HEK293T (cell line): Measurements from ENCODE around the gene ERCC6L2.

Source experiments
- CTCF ChIA-PET: fragments of 350-600 bp; formaldehyde crosslinking; extraction: SDS; loops from one replicate; lab custom pipeline; 2021; ENCODE audit warnings: antibody characterized with exemption, inconsistent platforms; lab: Yijun Ruan, JAX
- POLR2A ChIA-PET: fragments of 350-600 bp; formaldehyde crosslinking; extraction: SDS; loops from one replicate; lab custom pipeline; 2020; ENCODE audit warnings: antibody characterized with exemption, inconsistent platforms; lab: Yijun Ruan, JAX
- DNase-seq: peaks from one replicate; pipeline ENCODE4 v3.0.0; 2012; ENCODE audit warnings: mixed read lengths; ENCODE audit errors: extremely low spot score
- ARNT ChIP-seq: fragments of 450-650 bp; IDR thresholded peaks from 2 replicates; pipeline ENCODE4 v1.6.1; 2017; ENCODE audit warnings: mild to moderate bottlenecking
- BHLHE40 ChIP-seq: fragments of 450-650 bp; IDR thresholded peaks from 2 replicates; pipeline ENCODE4 v1.6.1; 2016; ENCODE audit warnings: mild to moderate bottlenecking, moderate library complexity, borderline replicate concordance
- CTBP1 ChIP-seq: fragments of 450-650 bp; IDR thresholded peaks from 2 replicates; pipeline ENCODE4 v1.6.1; 2016; ENCODE audit warnings: borderline replicate concordance
- ELF4 ChIP-seq: fragments of 450-650 bp; IDR thresholded peaks from 2 replicates; pipeline ENCODE4 v1.6.1; 2017; ENCODE audit warnings: antibody characterized with exemption
- FOXA1 ChIP-seq: fragments of 450-650 bp; IDR thresholded peaks from 2 replicates; pipeline ENCODE4 v1.6.1; 2016; ENCODE audit warnings: mild to moderate bottlenecking
- FOXK2 ChIP-seq: fragments of 450-650 bp; IDR thresholded peaks from 2 replicates; pipeline ENCODE4 v1.6.1; 2016; ENCODE audit warnings: mild to moderate bottlenecking
- FOXM1 ChIP-seq: fragments of 450-650 bp; IDR thresholded peaks from 2 replicates; pipeline ENCODE4 v1.6.1; 2017; ENCODE audit warnings: mild to moderate bottlenecking, borderline replicate concordance
- HDGF ChIP-seq: fragments of 450-650 bp; IDR thresholded peaks from 2 replicates; pipeline ENCODE4 v1.6.1; 2017; ENCODE audit warnings: antibody characterized with exemption, borderline replicate concordance
- L3MBTL2 ChIP-seq: fragments of 450-650 bp; conservative IDR thresholded peaks from 2 replicates; pipeline ENCODE4 v1.6.1; 2016; ENCODE audit warnings: mild to moderate bottlenecking
- LEF1 ChIP-seq: fragments of 450-650 bp; IDR thresholded peaks from 2 replicates; pipeline ENCODE4 v1.6.1; 2017; ENCODE audit warnings: mild to moderate bottlenecking, borderline replicate concordance
- NFRKB ChIP-seq: fragments of 450-650 bp; IDR thresholded peaks from 2 replicates; pipeline ENCODE4 v1.6.1; 2016; ENCODE audit warnings: mild to moderate bottlenecking, moderate library complexity
- SP1 ChIP-seq: fragments of 450-650 bp; IDR thresholded peaks from 2 replicates; pipeline ENCODE4 v1.6.1; 2017
- SUZ12 ChIP-seq: fragments of 450-650 bp; IDR thresholded peaks from 2 replicates; pipeline ENCODE4 v1.6.1; 2016; ENCODE audit warnings: mild to moderate bottlenecking
- TARDBP ChIP-seq: fragments of 450-650 bp; IDR thresholded peaks from 2 replicates; pipeline ENCODE4 v1.6.1; 2016
- ZNF384 ChIP-seq: fragments of 450-650 bp; IDR thresholded peaks from 2 replicates; pipeline ENCODE4 v1.6.1; 2016
- TF ChIP-seq, protein P1 (sequence below): fragments of 450-650 bp; IDR thresholded peaks from 2 replicates; pipeline ENCODE4 v1.6.1; 2016

ERCC6L2 gene

DNA sequence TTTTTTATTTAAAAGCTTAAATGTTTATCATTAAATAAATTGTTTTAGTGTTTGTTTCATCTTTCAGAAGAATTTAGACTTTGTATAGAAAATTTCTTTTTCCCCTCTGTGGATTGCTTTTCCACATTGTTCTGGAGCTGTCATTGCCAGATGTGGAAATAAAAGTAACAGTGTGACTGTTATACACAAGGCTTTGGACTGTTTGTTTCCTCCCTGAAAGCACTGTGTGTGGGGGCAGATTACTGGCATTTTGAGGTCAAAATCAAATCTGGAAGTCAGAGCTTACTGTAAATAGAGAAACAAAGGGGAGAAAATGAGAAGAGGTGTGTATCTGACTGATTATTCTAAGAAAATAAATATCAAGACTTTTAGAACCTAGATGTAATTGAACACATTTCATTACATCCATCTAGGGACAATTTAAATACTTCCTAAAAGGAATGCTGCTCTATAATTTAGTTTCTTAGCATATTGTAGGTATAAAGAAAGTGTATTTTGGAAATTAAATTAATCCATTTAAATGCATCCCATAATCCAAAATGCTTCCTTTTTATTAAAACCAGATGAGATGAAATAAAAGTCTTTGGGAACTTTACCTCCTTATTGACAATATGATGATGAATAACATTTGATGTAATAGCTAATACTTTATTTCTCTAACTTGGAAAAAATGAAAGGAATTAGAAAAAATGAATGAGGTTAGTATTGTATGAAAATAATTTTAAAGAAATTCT lies 51.9 kb downstream of the ERCC6L2 start:
- ChIA-PET POLR2A (no interaction called here), CTCF (no interaction called here)
- DNase-seq, result no peak
- TF ChIP-seq SUZ12 (no peak), SP1 (no peak)

DNA sequence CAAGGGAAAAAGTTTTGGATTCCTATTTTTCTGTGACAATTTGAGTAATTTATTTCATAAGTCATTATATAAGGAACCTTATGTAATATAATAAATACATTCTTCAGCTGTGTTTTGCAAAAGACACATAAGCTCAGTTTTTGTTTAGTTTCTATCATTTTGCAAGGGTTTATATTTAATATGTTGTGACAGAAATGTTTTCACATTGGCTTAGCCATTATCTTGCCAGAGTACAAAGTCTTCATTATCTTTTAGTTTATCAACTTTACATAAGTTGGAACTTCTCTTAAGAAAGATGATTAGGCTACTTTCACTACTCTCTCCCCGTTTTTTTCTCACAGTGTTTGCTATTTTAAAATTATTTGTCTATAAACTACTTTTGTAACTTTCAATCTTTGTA lies 54.8 kb downstream of the ERCC6L2 start:
- CTCF ChIA-PET, result interaction anchor here (1.1 kb wide), 1 partner anchor 194 kb away, joined by 3 read pairs; no protein-coding TSS in a partner anchor
- POLR2A ChIA-PET, result no interaction called here

DNA sequence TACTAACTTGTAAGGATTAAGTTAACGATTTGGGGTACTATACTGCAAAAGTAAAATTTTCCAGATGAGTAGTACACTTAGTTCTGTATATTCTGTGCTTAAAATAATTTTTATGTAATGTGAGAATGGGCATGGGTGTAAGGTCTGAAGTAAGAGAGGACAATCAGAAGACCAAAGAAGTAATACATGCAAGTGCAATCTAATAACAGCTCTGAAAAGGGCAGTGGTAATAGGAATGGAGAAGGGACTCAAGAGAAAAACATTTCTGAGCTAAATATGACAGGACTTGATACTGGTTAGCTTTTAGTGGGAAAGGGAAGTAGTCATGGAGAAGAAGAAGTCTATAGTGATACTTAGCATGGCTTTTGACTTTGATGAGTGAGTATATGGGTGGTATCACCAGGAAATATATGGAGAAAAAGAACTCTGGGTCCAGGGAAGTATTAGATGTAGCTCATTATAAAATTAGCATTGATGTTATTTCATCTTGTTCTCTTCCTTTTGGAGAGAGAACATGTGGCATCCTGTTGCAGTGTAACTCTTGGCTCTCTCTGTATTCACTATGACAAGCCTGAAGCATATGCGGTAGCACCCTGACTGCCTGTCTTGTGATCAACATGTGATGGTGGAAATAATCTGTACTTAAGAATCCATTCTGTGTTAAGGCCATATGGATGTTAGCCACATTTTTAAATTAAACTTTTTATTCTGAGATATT lies 60.5 kb downstream of the ERCC6L2 start:
- CTCF ChIA-PET, result no interaction called here
- no peak for DNase-seq
- no peak for TF ChIP-seq HDGF
- no peak for TF ChIP-seq FOXA1
- no peak for TF ChIP-seq LEF1
- TF ChIP-seq FOXM1, result no peak
- no peak for TF ChIP-seq L3MBTL2
- TF ChIP-seq BHLHE40, result no peak
- TF ChIP-seq ARNT, result no peak
- TF ChIP-seq ZNF384, result no peak
- no peak for TF ChIP-seq SUZ12
- no peak for TF ChIP-seq CTBP1
- TF ChIP-seq FOXK2, result no peak
- no peak for TF ChIP-seq TARDBP
- TF ChIP-seq, protein P1, sequence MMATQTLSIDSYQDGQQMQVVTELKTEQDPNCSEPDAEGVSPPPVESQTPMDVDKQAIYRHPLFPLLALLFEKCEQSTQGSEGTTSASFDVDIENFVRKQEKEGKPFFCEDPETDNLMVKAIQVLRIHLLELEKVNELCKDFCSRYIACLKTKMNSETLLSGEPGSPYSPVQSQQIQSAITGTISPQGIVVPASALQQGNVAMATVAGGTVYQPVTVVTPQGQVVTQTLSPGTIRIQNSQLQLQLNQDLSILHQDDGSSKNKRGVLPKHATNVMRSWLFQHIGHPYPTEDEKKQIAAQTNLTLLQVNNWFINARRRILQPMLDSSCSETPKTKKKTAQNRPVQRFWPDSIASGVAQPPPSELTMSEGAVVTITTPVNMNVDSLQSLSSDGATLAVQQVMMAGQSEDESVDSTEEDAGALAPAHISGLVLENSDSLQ, result no peak
- POLR2A ChIA-PET, result no interaction called here

More for the DNA sequence above, 54.8 kb downstream of the ERCC6L2 start:
- no peak for DNase-seq
- no peak for TF ChIP-seq FOXA1
- TF ChIP-seq L3MBTL2, result no peak
- no peak for TF ChIP-seq TARDBP
- TF ChIP-seq LEF1, result no peak
- TF ChIP-seq CTBP1, result no peak
- no peak for TF ChIP-seq SUZ12
- TF ChIP-seq, protein P1, result no peak
- no peak for TF ChIP-seq ELF4
- TF ChIP-seq FOXM1, result no peak

DNA sequence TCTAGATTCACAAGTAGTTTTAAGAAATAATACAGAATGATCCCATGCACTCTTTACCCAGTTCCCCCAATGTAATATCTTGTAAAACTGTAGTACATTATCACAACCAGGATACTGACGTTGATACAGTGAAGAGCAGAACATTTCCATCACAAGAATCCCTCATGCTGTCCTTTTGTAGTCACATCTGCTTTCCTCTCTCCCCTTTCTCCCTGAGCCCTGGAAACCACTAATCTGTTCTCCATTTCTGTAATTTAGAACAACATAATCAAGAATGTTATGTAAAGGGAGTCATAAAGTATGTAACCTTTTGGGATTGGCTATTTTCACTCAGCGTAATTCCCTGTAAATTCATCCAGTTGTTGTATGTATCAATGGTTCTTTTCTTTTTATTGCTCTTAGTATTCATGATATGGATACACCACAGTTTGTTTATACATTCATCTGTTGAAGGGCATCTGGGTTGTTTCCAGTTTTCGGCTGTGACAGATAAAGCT lies 61.1 kb downstream of the ERCC6L2 start:
- ChIA-PET CTCF (no interaction called here), POLR2A (no interaction called here)
- no peak for DNase-seq
- TF ChIP-seq, protein P1, result no peak

DNA sequence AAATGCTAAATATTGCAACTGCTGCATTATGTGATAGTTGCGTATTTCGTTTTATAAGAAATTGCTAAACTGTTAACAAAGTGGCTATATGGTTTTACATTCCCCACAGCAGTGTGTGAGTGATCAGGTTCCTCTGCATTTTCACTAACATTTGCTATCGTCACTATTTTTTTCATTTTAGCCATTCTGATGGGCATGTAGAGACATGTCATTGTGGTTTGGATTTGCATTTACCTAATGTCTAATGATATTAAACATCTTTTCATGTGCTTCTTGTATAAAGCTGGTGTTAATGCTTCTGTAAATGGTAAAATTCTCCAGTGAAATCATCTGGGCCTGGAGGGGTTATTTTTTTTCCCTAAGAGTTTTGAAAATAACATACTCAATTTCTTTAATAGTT lies 61.6 kb downstream of the ERCC6L2 start:
- ChIA-PET POLR2A (no interaction called here), CTCF (no interaction called here)
- TF ChIP-seq BHLHE40, result no peak
- TF ChIP-seq ARNT, result no peak
- TF ChIP-seq FOXK2, result no peak
- TF ChIP-seq SUZ12, result no peak
- TF ChIP-seq CTBP1, result no peak
- TF ChIP-seq FOXA1, result no peak
- no peak for TF ChIP-seq ZNF384
- no peak for TF ChIP-seq ELF4
- TF ChIP-seq L3MBTL2, result no peak
- no peak for TF ChIP-seq HDGF
- no peak for TF ChIP-seq SP1
- no peak for TF ChIP-seq LEF1
- TF ChIP-seq NFRKB, result no peak
- TF ChIP-seq, protein P1, result no peak
- TF ChIP-seq TARDBP, result no peak
- no peak for TF ChIP-seq FOXM1
- DNase-seq, result no peak

DNA sequence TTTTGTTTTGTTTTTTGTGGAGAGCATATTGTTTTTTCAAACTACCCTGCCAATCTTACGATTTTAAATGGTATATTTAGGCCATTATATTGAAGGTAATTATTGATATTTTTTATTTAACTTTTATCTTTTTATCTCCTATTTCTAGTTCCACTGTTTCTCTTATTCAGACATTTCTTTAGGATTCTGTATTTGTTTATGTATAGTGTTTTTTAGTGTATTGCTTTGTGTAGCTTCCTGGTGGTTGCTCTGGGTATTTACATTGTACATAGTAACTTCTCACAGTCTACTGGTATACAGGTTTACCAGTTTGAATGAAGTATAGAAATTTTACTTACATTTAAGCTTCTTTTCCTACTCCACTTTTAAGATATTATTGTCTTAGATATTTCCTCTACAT lies 63.2 kb downstream of the ERCC6L2 start:
- TF ChIP-seq LEF1, result no peak
- TF ChIP-seq SP1, result no peak
- no peak for TF ChIP-seq L3MBTL2
- no peak for DNase-seq
- ChIA-PET CTCF (no interaction called here), POLR2A (no interaction called here)
